Adrenal gland (tissue), 5 donors: Measurements from ENCODE around the gene ASPHD2.

ENCODE experiments used
- POLR2A ChIP-seq, 2 donors: fragments of 450-650 bp; IDR thresholded peaks; one replicate each; pipeline ENCODE4 v1.6.1; 2017; ENCODE audit warnings: antibody characterized with exemption in 2 of 2, mild to moderate bottlenecking in 2 of 2, moderate library complexity in 1 of 2
- TF ChIP-seq, protein P1 (sequence below), 6 experiments: fragments of 450-650 bp in 4 of 6; fragments of 200-600 bp in 2 of 6; sonication (generic) in 1 of 6; IDR thresholded peaks; 1 replicate in 5 of 6; 2 replicates in 1 of 6; pipeline versions ENCODE4 v1.5.1 to v1.8.0; 2016 to 2021; ENCODE audit warnings: antibody characterized with exemption in 6 of 6, mild to moderate bottlenecking in 2 of 6, moderate library complexity in 1 of 6
- donor health status: DM: no; HTN: no; CAD: no.

DNA sequence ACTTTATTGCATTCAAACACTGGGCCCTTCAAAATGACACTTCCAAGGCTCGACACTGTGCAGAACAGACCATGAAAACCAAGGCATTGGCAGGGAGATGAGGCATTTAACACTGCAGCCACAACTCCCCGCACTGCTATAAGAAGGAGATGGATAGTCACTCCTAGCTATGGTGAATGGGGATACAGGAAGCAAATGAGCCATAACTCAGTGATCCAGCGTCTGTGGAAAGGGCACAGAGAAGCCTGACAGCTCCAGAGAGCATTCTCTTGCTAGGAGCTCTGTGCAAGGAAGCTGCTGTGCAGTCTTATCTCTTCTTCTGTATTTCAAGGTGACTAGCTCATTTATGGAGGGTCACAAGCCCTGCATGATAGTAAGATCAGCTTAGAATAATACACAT, 33.6 kb downstream of the ASPHD2 start:
- TF ChIP-seq, protein P1, sequence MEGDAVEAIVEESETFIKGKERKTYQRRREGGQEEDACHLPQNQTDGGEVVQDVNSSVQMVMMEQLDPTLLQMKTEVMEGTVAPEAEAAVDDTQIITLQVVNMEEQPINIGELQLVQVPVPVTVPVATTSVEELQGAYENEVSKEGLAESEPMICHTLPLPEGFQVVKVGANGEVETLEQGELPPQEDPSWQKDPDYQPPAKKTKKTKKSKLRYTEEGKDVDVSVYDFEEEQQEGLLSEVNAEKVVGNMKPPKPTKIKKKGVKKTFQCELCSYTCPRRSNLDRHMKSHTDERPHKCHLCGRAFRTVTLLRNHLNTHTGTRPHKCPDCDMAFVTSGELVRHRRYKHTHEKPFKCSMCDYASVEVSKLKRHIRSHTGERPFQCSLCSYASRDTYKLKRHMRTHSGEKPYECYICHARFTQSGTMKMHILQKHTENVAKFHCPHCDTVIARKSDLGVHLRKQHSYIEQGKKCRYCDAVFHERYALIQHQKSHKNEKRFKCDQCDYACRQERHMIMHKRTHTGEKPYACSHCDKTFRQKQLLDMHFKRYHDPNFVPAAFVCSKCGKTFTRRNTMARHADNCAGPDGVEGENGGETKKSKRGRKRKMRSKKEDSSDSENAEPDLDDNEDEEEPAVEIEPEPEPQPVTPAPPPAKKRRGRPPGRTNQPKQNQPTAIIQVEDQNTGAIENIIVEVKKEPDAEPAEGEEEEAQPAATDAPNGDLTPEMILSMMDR (IDR thresholded peaks at IDR 0.05) = no peak
- no peak for TF ChIP-seq POLR2A (IDR thresholded peaks at IDR 0.05)
